ENCODE data around the gene ARHGAP26.

The ARHGAP26 gene

GRCh38 chr5:142974409-142974808 is 204.2 kb downstream of the ARHGAP26 start:
- POLR2A ChIA-PET (ENCODE audit: low non-redundant PET): no interaction called here

GRCh38 chr5:142976861-142977260 is 206.7 kb downstream of the ARHGAP26 start:
- POLR2A ChIA-PET (ENCODE audit: low non-redundant PET): no interaction called here
- no peak for TF ChIP-seq CTCF (conservative IDR thresholded peaks at IDR 0.05; ENCODE audit: low read depth)
- no peak for DNase-seq (ENCODE audit: low spot score)
- H3K27ac ChIP-seq: no peak overlapping the region
- CTCF ChIA-PET: no interaction called here

More at GRCh38 chr5:142974409-142974808, 204.2 kb downstream of the ARHGAP26 start:
- DNase-seq (ENCODE audit: low spot score): no peak
- TF ChIP-seq CTCF (conservative IDR thresholded peaks at IDR 0.05; ENCODE audit: low read depth): no peak
- CTCF ChIA-PET: interaction anchor here (0.5 kb wide), 1 partner anchor 366 kb away, joined by 4 read pairs; no protein-coding TSS in a partner anchor
- no peak overlapping the region for H3K27ac ChIP-seq

GRCh38 chr5:142977363-142978051 is 207.3 kb downstream of the ARHGAP26 start:
- TF ChIP-seq CTCF (conservative IDR thresholded peaks at IDR 0.05; ENCODE audit: low read depth): no peak
- ChIA-PET POLR2A (ENCODE audit: low non-redundant PET) (no interaction called here), CTCF (no interaction called here)
- peak; percentile 81 for DNase-seq (ENCODE audit: low spot score)
- H3K27ac ChIP-seq: peak overlapping the region; percentile 62

GRCh38 chr5:142978252-142978651 is 208.1 kb downstream of the ARHGAP26 start:
- TF ChIP-seq CTCF (conservative IDR thresholded peaks at IDR 0.05; ENCODE audit: low read depth): no peak
- no peak for DNase-seq (ENCODE audit: low spot score)
- ChIA-PET POLR2A (ENCODE audit: low non-redundant PET) (no interaction called here), CTCF (interaction anchor here (0.6 kb wide), 1 partner anchor 13 kb away, joined by 4 read pairs; no protein-coding TSS in a partner anchor)
- no peak overlapping the region for H3K27ac ChIP-seq

GRCh38 chr5:142978726-142979125 is 208.5 kb downstream of the ARHGAP26 start:
- ChIA-PET CTCF (interaction anchor here (0.6 kb wide), 2 partner anchors 13 to 547 kb away, joined by 3 to 4 read pairs; no protein-coding TSS in a partner anchor), POLR2A (ENCODE audit: low non-redundant PET) (no interaction called here)
- TF ChIP-seq CTCF (conservative IDR thresholded peaks at IDR 0.05; ENCODE audit: low read depth): no peak
- H3K27ac ChIP-seq: no peak overlapping the region
- no peak for DNase-seq (ENCODE audit: low spot score)

GRCh38 chr5:142979636-142980035 is 209.5 kb downstream of the ARHGAP26 start:
- CTCF ChIA-PET: interaction anchor here (0.6 kb wide), 2 partner anchors 203 to 547 kb away, joined by 5 read pairs; no protein-coding TSS in a partner anchor
- no peak for DNase-seq (ENCODE audit: low spot score)
- H3K27ac ChIP-seq: no peak overlapping the region
- POLR2A ChIA-PET (ENCODE audit: low non-redundant PET): no interaction called here
- TF ChIP-seq CTCF (conservative IDR thresholded peaks at IDR 0.05; ENCODE audit: low read depth): no peak
